ENCODE data around the gene CXCL11. TPM values are rescaled to one million over a fixed set of nuclear protein-coding genes. Genes with fewer than 3 reads are reported as not detected.
A peak's percentile ranks its signal among the peaks of the same experiment; 100 is the strongest.

Gene CXCL11
- total RNA-seq, 1 experiment from 2014 or later = 0.30 TPM

DNA sequence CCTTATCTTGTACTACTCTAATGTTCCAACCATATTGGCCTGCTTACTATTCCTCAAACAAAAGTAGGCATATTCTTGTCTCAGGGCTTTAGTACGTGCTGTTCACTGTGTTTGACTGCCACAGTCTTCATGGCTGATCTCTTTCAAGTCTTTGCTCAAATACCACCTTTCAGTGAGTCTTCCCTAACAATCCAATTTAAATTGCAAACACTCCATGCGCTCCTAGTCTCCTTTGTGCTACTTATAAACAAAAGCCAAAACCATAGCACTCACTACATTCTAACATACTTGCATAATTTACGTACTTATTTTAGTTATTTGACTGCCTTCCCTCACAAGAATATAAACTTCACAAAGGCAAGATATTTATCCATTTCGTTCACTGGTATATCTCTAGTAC lies 36.9 kb upstream of the CXCL11 start:
- Histone ChIP-seq H3K9me3 (ENCODE audit: low read depth, low read length, poor library complexity, severe bottlenecking) (no peaks in the 10 kb centered on the region), H3K27me3 (replicated peaks; ENCODE audit: insufficient read depth, low read depth, low read length, poor library complexity) (no peaks in the 10 kb centered on the region), H3K27ac (ENCODE audit: low read depth, low read length, poor library complexity, severe bottlenecking) (no peak overlapping the region), H3K4me3 (ENCODE audit: low read depth, low read length, poor library complexity, severe bottlenecking) (no peak overlapping the region), H3K4me1 (ENCODE audit: insufficient read depth, low read length, poor library complexity, severe bottlenecking) (no peaks in the 10 kb centered on the region), H3K36me3 (ENCODE audit: insufficient read depth, low read length, poor library complexity, severe bottlenecking) (no peaks in the 10 kb centered on the region)
- BruUV-seq (replicated peaks) = no TSS peak
- no peak for DNase-seq (ENCODE audit: low spot score)
- ChIA-PET POLR2A (ENCODE audit: low non-redundant PET) (no interaction called here), CTCF (no interaction called here)
- TF ChIP-seq, protein P1, sequence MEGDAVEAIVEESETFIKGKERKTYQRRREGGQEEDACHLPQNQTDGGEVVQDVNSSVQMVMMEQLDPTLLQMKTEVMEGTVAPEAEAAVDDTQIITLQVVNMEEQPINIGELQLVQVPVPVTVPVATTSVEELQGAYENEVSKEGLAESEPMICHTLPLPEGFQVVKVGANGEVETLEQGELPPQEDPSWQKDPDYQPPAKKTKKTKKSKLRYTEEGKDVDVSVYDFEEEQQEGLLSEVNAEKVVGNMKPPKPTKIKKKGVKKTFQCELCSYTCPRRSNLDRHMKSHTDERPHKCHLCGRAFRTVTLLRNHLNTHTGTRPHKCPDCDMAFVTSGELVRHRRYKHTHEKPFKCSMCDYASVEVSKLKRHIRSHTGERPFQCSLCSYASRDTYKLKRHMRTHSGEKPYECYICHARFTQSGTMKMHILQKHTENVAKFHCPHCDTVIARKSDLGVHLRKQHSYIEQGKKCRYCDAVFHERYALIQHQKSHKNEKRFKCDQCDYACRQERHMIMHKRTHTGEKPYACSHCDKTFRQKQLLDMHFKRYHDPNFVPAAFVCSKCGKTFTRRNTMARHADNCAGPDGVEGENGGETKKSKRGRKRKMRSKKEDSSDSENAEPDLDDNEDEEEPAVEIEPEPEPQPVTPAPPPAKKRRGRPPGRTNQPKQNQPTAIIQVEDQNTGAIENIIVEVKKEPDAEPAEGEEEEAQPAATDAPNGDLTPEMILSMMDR (conservative IDR thresholded peaks at IDR 0.05; ENCODE audit: low read depth, low read length) = no peak
- TF ChIP-seq EZH2 (IDR thresholded peaks at IDR 0.05; ENCODE audit: borderline replicate concordance, low read depth, low read length, poor library complexity, severe bottlenecking) = no peak
- intact Hi-C loops (cut with micrococcal nuclease; ENCODE audit: unreplicated experiment) = no loop called here

DNA sequence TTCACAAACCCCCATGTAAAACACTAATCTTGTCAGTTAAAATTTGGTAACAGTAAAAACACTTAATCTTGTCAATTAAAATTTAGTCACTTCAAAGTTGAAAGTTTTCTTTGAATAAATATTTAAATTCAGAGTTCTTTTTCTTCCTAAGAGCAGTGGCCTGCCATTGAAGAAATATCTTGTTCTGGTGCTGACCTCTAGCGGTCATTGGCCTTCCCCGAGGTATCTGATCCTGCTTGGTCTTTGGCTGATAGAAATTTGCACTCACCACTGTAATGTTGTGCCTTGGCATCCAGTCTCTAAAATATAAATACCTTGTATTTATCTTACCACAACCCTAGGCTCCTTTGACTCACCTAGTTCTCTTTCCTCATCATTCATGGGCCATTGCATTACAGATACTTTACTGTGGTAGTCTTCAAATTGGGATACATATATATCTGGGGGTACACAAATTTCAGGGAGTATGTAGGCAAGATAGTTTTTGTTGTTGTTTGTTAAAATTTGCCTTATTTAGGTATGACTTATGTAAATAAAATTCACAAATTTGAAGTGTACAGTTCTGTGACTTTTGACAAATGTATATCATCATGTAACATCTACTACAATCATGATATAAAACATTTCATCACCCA lies 31.9 kb upstream of the CXCL11 start:
- TF ChIP-seq, protein P1 (conservative IDR thresholded peaks at IDR 0.05; ENCODE audit: low read depth, low read length) = peak; percentile 63
- TF ChIP-seq EZH2 (IDR thresholded peaks at IDR 0.05; ENCODE audit: borderline replicate concordance, low read depth, low read length, poor library complexity, severe bottlenecking) = no peak
- ChIA-PET POLR2A (ENCODE audit: low non-redundant PET) (no interaction called here), CTCF (interaction anchor here (0.7 kb wide), 1 partner anchor 37 kb away, joined by 3 read pairs; no protein-coding TSS in a partner anchor)
- Histone ChIP-seq H3K4me3 (ENCODE audit: low read depth, low read length, poor library complexity, severe bottlenecking) (no peak overlapping the region), H3K27ac (ENCODE audit: low read depth, low read length, poor library complexity, severe bottlenecking) (no peak overlapping the region), H3K9me3 (ENCODE audit: low read depth, low read length, poor library complexity, severe bottlenecking) (no peaks in the 10 kb centered on the region), H3K36me3 (ENCODE audit: insufficient read depth, low read length, poor library complexity, severe bottlenecking) (no peaks in the 10 kb centered on the region), H3K4me1 (ENCODE audit: insufficient read depth, low read length, poor library complexity, severe bottlenecking) (no peaks in the 10 kb centered on the region), H3K27me3 (replicated peaks; ENCODE audit: insufficient read depth, low read depth, low read length, poor library complexity) (no peaks in the 10 kb centered on the region)
- intact Hi-C loops (cut with micrococcal nuclease; ENCODE audit: unreplicated experiment) = loop anchor here (1.0 to 5.0 kb wide), 3 partner anchors 65 to 150 kb away; no protein-coding TSS in a partner anchor
- peak; percentile 57 for DNase-seq (ENCODE audit: low spot score)
- BruUV-seq (replicated peaks) = no TSS peak

DNA sequence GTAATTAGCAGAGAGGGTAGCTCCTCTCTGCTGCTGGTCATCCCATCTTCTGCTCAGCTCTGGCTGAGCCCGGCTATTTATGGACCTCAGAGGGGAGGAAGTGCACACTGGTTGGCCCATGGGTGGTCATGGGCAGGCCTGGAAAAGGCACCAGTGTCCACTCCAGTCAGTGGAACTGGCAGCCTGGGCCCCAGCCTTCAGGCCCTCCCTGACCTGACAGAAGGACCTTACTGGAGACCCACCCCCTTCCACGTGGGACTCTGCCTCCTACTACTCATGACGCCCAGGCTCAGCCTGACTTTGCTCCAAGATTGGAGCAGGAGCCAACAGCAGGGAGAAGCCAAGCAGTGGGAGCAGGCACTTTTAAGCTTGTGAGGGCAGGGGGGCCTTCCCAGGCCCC lies 30.7 kb upstream of the CXCL11 start:
- Histone ChIP-seq H3K4me3 (ENCODE audit: low read depth, low read length, poor library complexity, severe bottlenecking) (no peak overlapping the region), H3K9me3 (ENCODE audit: low read depth, low read length, poor library complexity, severe bottlenecking) (no peaks in the 10 kb centered on the region), H3K27me3 (replicated peaks; ENCODE audit: insufficient read depth, low read depth, low read length, poor library complexity) (no peaks in the 10 kb centered on the region), H3K36me3 (ENCODE audit: insufficient read depth, low read length, poor library complexity, severe bottlenecking) (no peaks in the 10 kb centered on the region), H3K4me1 (ENCODE audit: insufficient read depth, low read length, poor library complexity, severe bottlenecking) (no peaks in the 10 kb centered on the region), H3K27ac (ENCODE audit: low read depth, low read length, poor library complexity, severe bottlenecking) (no peak overlapping the region)
- no peak for TF ChIP-seq EZH2 (IDR thresholded peaks at IDR 0.05; ENCODE audit: borderline replicate concordance, low read depth, low read length, poor library complexity, severe bottlenecking)
- TF ChIP-seq, protein P1 (conservative IDR thresholded peaks at IDR 0.05; ENCODE audit: low read depth, low read length) = no peak
- DNase-seq (ENCODE audit: low spot score) = no peak
- intact Hi-C loops (cut with micrococcal nuclease; ENCODE audit: unreplicated experiment) = loop anchor here (2.0 to 5.0 kb wide), 2 partner anchors 64 to 149 kb away; no protein-coding TSS in a partner anchor
- ChIA-PET CTCF (interaction anchor here (0.9 kb wide), 1 partner anchor 71 kb away, joined by 4 read pairs; no protein-coding TSS in a partner anchor), POLR2A (ENCODE audit: low non-redundant PET) (no interaction called here)
- BruUV-seq (replicated peaks) = no TSS peak
